GM19351 (cell line): ENCODE measurements around the gene PCDH12.

Experiments used
- ATAC-seq: cut with Tn5 transposase; IDR thresholded peaks from one replicate; pipeline ENCODE4 v1.9.1; 2021; ENCODE audit warnings: mild to moderate bottlenecking, moderate library complexity; ENCODE audit not compliant: unreplicated experiment

Gene PCDH12

DNA sequence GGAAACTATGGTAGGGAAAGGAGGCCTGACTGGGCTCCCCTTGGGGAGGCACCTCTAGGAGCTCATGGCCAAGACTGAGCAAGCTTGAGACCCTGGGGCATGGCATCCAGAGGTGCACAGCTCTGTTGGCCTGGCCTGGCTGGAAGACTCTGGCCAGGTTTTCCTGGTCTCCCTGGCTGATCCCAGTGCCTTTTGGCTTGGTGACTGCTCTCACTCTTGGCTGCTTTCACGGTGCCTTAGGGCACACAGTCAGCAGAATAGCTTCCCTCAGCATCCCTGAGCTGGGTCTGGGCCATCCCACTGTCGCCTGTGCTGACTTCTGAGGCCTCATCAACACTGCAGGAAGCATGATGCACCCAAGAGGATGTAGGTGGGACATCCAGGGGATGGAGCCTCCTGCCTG lies 47.7 kb downstream of the PCDH12 start:
- ATAC-seq: no peak

GRCh38 chr5:141909212-141909611 lies 48.8 kb downstream of the PCDH12 start:
- no peak for ATAC-seq

DNA sequence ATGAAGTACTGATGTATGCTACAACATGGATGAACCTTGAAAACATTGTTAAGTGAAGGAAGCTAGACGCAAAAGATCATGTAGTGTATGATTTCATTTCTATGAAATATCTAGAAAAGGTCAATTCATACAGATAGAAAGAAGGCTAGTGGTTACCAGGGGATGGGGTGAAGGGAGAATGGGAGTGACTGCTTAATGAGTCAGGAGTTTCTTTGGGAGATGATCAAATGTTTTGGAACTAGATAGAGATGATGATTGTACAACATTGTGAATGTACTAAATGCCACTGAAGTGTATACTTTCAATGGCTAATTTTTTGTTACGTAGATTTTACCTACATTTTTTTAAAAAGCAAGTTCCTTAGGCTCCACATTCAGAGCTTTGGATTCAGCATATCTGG lies 49.2 kb downstream of the PCDH12 start:
- ATAC-seq: no peak

- no peak for ATAC-seq
Observed at GRCh38 chr5:141906972-141907371, 51.0 kb downstream of the PCDH12 start.

GRCh38 chr5:141906517-141906916 lies 51.5 kb downstream of the PCDH12 start:
- no peak for ATAC-seq

DNA sequence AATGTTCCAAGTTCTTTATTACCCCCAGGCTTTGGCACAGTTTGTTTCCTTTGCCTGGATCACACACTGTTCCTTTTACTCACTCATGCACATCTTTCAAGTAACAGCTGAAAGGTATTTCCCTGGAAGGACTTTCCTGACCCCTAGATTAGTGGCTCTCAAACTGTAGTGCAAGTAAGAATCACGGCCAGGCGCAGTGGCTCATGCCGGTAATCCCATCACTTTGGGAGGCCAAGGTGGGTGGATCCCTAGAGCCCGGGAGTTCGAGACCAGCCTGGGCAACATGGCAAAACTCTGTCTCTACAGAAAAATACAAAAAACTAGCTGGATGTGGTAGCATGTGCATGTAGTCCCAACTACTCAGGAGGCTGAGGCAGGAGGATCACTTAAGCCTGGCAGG lies 53.5 kb downstream of the PCDH12 start:
- ATAC-seq: no peak

DNA sequence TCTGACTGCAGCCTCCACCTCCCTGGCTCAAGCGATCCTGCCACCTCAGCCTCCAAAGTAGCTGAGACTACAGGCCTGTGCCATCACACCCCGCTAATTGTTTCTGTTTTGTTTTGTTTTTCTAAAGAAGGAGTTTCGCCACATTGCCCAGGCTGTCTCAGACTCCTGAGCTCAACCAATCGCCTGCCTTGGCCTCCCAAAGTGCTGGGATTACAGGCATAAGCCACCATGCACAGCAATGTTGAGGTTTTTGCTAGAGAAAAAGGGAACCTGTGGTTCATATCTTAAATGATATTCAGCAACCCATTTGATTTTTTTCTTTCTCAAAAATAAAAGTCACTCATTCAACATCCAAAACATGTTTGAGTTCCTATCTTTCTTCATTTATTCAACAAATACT lies 54.7 kb downstream of the PCDH12 start:
- ATAC-seq: no peak

DNA sequence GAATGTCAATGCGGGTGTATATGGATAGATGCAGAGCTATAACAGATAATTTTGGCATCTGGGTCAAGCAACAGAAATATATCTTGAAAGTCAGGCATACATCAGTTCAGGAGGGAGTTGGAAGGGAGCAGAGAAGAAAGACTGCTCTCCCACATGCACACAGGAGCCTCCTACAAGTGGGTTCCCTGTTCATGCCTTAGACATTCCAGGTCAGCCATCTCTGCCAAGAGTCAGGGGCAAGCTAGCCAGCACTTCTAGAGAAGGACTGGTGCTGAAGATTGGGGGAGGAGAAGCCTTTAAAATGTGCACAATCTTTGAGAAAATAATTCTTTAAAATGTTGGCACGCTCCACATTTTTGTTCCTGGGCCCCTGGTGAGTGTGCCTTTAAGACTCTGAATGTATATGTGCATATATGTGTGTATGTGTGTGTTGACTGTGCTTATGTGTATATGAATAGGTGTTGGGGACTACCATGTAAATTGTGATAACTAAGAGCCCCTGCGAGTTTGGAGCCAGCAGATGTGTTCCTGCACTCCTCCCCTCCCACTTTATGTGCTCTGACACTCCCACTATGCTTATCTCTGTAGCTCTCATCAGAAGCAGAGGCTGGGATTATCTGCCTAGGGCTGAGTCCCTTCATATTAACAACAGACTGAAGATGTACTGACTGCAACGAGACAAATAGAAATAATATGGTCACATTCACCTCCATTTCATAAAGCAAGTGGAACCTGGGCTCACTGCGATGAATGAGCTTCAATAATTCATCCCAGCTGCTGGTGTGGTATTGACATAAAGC lies 55.8 kb downstream of the PCDH12 start:
- no peak for ATAC-seq

GRCh38 chr5:141898448-141899049 lies 59.5 kb downstream of the PCDH12 start:
- no peak for ATAC-seq

- ATAC-seq: no peak
Observed at GRCh38 chr5:141897425-141897824, 60.6 kb downstream of the PCDH12 start.
